ENCODE data around the gene LSM12. TPM values are rescaled to one million over a fixed set of nuclear protein-coding genes. Genes with fewer than 3 reads are reported as not detected.

LSM12 gene
- total RNA-seq, 1 donor from 2014 or later, result 69.6 TPM

DNA sequence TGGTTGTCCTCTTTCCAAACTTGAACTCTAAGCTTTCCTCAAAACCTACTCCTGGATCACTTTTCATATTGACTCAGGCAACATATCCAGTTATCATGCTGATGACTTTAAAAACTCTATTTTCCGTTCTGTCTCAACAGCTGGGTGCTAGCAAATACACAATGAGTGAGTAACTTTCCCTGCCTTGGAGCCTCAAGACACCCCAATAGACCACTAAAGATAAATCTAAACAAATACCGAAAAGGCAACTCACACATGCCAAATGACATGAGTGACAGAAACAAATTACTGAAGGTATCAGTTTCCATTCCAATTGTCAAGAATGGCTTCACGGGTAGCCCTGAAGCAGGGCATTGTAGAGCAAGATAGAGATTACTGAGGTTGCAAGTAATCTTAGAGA lies 36.0 kb downstream of the LSM12 start:
- H3K4me3 ChIP-seq, result no peak overlapping the region
- H3K27ac ChIP-seq, result no peak overlapping the region
- H3K27me3 ChIP-seq, result no peaks in the 10 kb centered on the region
- Mint-ChIP-seq H3K27ac (no peak overlapping the region), H3K27me3 (ENCODE audit: insufficient read depth, low read depth) (no peaks in the 10 kb centered on the region), H3K4me3 (no peak overlapping the region), H3K9me3 (no peaks in the 10 kb centered on the region), H3K36me3 (peaks cover 34% of the 10 kb centered on the region), H3K4me1 (no peaks in the 10 kb centered on the region)
- no peaks in the 10 kb centered on the region for H3K9me3 ChIP-seq (ENCODE audit: low read depth)
- H3F3A ChIP-seq (ENCODE audit: low read depth), result peaks cover 4% of the 10 kb centered on the region
- no peak for DNase-seq (ENCODE audit: low spot score)
- no peaks in the 10 kb centered on the region for H4K20me1 ChIP-seq (ENCODE audit: low read depth)
- peaks cover 4% of the 10 kb centered on the region for H3K36me3 ChIP-seq
- H3K4me1 ChIP-seq, result no peaks in the 10 kb centered on the region
- no peak for TF ChIP-seq EZH2 (IDR thresholded peaks at IDR 0.05)
- no peak for TF ChIP-seq EZH2phosphoT487 (IDR thresholded peaks at IDR 0.05)
- TF ChIP-seq, protein P1, sequence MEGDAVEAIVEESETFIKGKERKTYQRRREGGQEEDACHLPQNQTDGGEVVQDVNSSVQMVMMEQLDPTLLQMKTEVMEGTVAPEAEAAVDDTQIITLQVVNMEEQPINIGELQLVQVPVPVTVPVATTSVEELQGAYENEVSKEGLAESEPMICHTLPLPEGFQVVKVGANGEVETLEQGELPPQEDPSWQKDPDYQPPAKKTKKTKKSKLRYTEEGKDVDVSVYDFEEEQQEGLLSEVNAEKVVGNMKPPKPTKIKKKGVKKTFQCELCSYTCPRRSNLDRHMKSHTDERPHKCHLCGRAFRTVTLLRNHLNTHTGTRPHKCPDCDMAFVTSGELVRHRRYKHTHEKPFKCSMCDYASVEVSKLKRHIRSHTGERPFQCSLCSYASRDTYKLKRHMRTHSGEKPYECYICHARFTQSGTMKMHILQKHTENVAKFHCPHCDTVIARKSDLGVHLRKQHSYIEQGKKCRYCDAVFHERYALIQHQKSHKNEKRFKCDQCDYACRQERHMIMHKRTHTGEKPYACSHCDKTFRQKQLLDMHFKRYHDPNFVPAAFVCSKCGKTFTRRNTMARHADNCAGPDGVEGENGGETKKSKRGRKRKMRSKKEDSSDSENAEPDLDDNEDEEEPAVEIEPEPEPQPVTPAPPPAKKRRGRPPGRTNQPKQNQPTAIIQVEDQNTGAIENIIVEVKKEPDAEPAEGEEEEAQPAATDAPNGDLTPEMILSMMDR (IDR thresholded peaks at IDR 0.05), result no peak
- H2AFZ ChIP-seq (replicated peaks), result no peak overlapping the region
- H3K4me2 ChIP-seq, result no peak overlapping the region
- H3K79me2 ChIP-seq (ENCODE audit: low read depth), result no peaks in the 10 kb centered on the region
- H3K9ac ChIP-seq, result no peak overlapping the region

DNA sequence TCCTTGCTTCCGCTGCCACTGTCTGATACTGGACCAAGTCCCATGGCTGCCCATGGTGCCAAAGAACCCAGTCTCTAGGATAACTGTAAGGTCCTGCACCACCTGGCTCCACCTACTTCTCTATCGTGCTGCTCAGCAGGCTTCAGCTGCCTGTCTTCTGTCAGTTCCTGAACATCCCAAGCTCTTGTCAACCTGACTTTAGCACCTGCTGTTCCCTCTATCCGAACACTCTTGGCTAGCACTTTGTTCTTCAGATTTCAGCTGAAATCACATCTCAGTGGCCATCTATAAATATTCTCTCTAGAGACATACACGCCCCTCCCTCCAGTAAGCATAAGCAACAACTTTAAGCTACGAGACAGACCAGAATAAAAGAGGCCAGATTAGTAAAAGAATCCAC lies 36.7 kb downstream of the LSM12 start:
- H3K27me3 ChIP-seq, result no peaks in the 10 kb centered on the region
- no peaks in the 10 kb centered on the region for H3K79me2 ChIP-seq (ENCODE audit: low read depth)
- TF ChIP-seq EZH2 (IDR thresholded peaks at IDR 0.05) (no peak), EZH2phosphoT487 (IDR thresholded peaks at IDR 0.05) (no peak)
- TF ChIP-seq, protein P1 (IDR thresholded peaks at IDR 0.05), result no peak
- no peak overlapping the region for H3K27ac ChIP-seq
- no peak overlapping the region for H3K4me3 ChIP-seq
- no peak overlapping the region for H2AFZ ChIP-seq (replicated peaks)
- no peak overlapping the region for H3K4me2 ChIP-seq
- Mint-ChIP-seq H3K36me3 (peaks cover 36% of the 10 kb centered on the region), H3K4me3 (no peak overlapping the region), H3K27me3 (ENCODE audit: insufficient read depth, low read depth) (no peaks in the 10 kb centered on the region), H3K27ac (no peak overlapping the region), H3K4me1 (no peaks in the 10 kb centered on the region), H3K9me3 (no peaks in the 10 kb centered on the region)
- H3F3A ChIP-seq (ENCODE audit: low read depth), result peaks cover 4% of the 10 kb centered on the region
- no peaks in the 10 kb centered on the region for H4K20me1 ChIP-seq (ENCODE audit: low read depth)
- H3K9ac ChIP-seq, result no peak overlapping the region
- H3K36me3 ChIP-seq, result peaks cover 4% of the 10 kb centered on the region
- no peaks in the 10 kb centered on the region for H3K9me3 ChIP-seq (ENCODE audit: low read depth)
- no peaks in the 10 kb centered on the region for H3K4me1 ChIP-seq
- DNase-seq (ENCODE audit: low spot score), result no peak

DNA sequence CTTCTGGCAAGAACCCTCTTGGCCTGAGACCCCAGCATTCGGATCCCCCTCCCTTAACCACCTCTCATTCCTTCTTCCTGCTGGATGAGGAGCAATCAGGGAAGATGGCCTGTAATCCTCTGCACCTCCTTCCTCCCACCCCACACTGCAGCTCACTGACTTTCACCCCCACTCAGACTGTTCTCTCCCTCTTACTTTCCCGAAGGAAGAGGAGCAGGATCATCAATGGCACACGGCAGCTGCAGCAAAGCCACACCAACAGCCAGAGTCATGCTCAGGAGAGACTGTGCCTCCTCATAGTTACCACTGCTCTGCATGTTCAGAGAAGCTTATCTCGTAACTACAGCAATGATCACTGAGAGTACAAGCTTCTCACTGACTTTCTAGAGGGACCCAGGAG lies 41.6 kb downstream of the LSM12 start:
- no peak for DNase-seq (ENCODE audit: low spot score)
- H3K27me3 ChIP-seq, result no peaks in the 10 kb centered on the region
- peaks cover 6% of the 10 kb centered on the region for H3F3A ChIP-seq (ENCODE audit: low read depth)
- H3K4me1 ChIP-seq, result no peaks in the 10 kb centered on the region
- peaks cover 3% of the 10 kb centered on the region for H4K20me1 ChIP-seq (ENCODE audit: low read depth)
- H3K36me3 Mint-ChIP-seq, result peaks cover 15% of the 10 kb centered on the region
- H3K4me3 Mint-ChIP-seq, result no peak overlapping the region
- no peak overlapping the region for H3K4me2 ChIP-seq
- H3K9me3 ChIP-seq (ENCODE audit: low read depth), result no peaks in the 10 kb centered on the region
- no peaks in the 10 kb centered on the region for H3K79me2 ChIP-seq (ENCODE audit: low read depth)
- H3K9ac ChIP-seq, result no peak overlapping the region
- H3K4me1 Mint-ChIP-seq, result no peaks in the 10 kb centered on the region
- no peak overlapping the region for H2AFZ ChIP-seq (replicated peaks)
- H3K36me3 ChIP-seq, result no peaks in the 10 kb centered on the region
- H3K27me3 Mint-ChIP-seq (ENCODE audit: insufficient read depth, low read depth), result no peaks in the 10 kb centered on the region
- no peaks in the 10 kb centered on the region for H3K9me3 Mint-ChIP-seq
- H3K4me3 ChIP-seq, result no peak overlapping the region
- H3K27ac Mint-ChIP-seq, result no peak overlapping the region
- no peak overlapping the region for H3K27ac ChIP-seq
- TF ChIP-seq EZH2 (IDR thresholded peaks at IDR 0.05), result no peak
- no peak for TF ChIP-seq EZH2phosphoT487 (IDR thresholded peaks at IDR 0.05)
- TF ChIP-seq, protein P1 (IDR thresholded peaks at IDR 0.05), result no peak

Measured in neural progenitor cell (in vitro differentiated cells).